D341Med (cell line): ENCODE data around the gene KAZN.

ENCODE experiments used
- DNase-seq: peaks from one replicate; pipeline ENCODE4 v3.0.0; 2012; ENCODE audit warnings: low spot score

KAZN gene

GRCh38 chr1:15064217-15064929 lies 465.9 kb downstream of the KAZN start:
- DNase-seq = no peak

DNA sequence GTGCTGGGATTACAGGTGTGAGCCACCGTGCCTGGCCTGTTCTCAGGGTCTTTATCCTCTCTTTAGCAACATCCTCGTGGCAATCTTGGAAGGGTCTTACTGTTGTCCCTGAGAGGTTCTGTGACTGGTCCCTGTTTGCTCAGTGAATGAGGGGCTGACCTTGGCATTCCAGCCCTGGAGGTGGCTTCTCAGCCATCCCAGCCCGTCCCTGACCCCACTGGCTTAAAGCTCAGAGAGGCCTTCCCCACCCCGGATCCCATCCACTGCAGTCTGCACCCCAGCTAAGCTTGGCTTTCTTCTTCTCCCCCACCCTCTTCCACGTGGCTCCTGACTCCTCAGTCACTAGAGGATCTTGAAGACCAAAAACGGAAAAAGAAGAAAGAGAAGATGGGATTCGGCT lies 466.8 kb downstream of the KAZN start:
- DNase-seq = no peak

DNA sequence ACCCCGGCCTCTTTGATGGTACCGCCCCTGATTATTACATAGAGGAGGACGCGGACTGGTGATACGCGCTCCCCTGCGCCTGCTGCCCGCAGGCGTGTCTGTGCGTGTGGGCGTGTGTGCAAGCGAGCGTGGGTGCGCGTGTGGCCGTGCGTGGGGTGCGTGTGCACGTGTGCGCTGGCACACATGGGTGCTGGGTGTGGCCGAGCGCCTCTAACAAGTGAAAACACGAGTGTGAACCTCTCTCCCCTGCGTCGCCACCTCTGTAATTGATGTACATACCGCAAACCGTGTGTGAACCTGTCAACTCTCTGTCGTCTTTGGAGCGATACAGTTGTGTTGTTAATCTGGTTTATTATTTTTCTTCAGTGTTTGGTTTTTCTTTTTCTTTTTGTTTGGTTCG lies 467.3 kb downstream of the KAZN start:
- DNase-seq = no peak

- no peak for DNase-seq
Measured at GRCh38 chr1:15066191-15066590, 467.7 kb downstream of the KAZN start.

- no peak for DNase-seq
Measured at GRCh38 chr1:15067148-15067547, 468.7 kb downstream of the KAZN start.

- no peak for DNase-seq
Measured at GRCh38 chr1:15068152-15068551, 469.7 kb downstream of the KAZN start.

- no peak for DNase-seq
Measured at GRCh38 chr1:15068997-15069396, 470.5 kb downstream of the KAZN start.

DNA sequence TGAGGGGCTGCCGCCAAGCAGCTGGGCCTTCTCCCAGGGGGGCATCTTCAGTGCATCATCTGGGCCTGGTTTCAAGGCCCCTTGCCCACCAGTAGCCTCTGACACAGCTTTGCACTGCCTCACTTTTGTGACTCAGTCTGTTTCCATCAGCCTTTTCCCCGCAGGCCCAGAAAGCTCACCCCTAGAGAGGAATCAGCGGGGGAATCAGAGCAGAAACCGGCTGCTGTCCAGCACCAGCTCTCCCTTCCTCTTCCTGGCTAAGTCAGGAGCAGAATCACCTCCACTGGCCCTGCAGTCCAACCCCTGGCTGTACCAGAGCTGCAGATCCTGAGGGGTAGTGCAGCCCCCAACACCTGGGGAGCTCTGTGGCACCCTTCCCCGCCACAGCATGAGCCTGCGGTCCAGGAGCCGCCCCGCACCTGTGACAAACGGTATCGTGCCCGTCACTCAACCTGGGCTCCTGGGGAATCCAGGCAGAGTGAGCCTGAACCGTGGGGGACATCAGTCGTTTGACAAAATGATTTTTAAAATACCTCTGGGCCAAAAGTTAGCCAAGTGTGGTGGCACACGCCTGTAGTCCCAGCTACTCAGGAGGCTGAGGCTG lies 471.8 kb downstream of the KAZN start:
- no peak for DNase-seq

DNA sequence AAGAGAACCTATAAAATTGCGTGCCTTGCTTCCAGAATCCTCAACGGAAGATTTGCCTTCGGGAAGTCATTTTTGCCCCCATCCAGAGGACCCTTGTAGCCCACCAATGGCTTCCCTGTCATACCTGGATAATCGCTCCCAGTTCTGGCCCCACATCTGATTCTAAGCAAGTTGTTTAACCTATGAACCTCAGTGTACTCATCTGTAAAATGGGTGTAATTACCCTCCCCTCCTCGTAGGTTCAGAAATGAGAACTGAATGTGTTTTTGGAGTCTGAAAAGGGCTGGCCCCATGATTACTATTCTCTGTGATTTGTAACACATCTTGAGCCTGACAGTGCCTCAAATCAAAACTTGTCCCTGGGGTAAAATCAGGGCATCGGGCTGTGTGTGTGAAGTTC lies 473.5 kb downstream of the KAZN start:
- no peak for DNase-seq

- no peak for DNase-seq
Measured at GRCh38 chr1:15073799-15074308, 475.4 kb downstream of the KAZN start.

DNA sequence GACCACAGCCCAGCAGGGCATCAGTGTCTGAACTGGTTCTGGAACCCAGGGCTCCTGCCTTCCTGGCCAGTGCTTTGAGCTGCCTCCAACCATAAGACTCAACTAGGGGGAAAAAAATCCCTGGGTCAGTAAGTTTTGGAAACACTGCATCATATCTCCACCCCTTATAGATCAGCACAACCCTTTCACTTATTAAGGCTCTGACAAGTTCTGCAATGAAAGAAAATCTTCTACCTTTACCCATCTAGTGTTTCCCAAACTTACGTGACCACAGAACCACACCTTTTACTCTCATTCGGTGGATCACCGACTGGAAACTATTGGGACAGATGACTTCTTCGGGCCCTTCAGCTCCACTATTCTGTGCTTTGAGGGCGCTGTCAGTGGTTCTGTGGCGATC lies 476.7 kb downstream of the KAZN start:
- DNase-seq = no peak

- DNase-seq = no peak
Measured at GRCh38 chr1:15075817-15076216, 477.3 kb downstream of the KAZN start.

GRCh38 chr1:15076807-15077206 lies 478.3 kb downstream of the KAZN start:
- DNase-seq = no peak

DNA sequence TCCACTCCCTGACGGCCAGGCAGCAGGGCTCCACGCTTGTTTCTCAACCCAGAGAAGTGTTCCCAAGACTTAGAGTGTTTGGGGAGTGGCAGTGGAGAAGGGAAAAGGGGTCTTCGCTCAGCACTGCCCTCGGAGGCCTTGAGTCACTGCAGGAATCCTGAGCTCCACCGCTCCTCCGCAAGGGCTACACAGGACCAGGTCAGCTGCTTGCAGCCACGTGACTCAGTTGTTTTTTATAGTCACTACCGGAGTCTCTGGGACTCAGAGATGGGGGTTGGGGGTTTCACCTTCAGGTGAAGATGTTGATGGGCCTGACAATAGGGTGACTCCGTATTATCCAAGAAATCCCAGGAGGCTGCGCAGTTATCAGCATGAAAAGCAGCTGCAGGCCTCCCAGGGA lies 478.9 kb downstream of the KAZN start:
- no peak for DNase-seq

- DNase-seq = no peak
Measured at GRCh38 chr1:15080328-15081007, 482.0 kb downstream of the KAZN start.

- DNase-seq = no peak
Measured at GRCh38 chr1:15081102-15081501, 482.6 kb downstream of the KAZN start.

DNA sequence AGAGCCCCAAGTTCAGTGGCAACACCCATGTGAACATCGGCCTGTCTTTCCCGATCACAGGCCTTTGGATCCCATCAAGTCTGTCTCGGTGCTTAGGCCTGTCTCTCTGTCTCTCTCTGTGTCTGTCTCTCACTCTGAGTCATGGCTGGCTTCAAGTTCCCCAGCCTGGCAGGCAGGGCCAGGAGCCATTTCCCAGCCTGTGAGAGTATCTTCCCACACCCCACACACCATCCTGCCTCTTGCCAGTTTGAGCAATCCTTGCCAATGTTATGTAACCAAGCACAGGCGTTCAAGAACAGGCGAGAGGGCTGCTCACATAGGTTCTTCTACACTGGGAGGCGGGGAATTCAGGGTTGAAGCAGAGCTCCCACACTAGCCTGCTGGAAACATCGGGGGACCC lies 485.1 kb downstream of the KAZN start:
- no peak for DNase-seq

- no peak for DNase-seq
Measured at GRCh38 chr1:15088281-15088971, 489.9 kb downstream of the KAZN start.

DNA sequence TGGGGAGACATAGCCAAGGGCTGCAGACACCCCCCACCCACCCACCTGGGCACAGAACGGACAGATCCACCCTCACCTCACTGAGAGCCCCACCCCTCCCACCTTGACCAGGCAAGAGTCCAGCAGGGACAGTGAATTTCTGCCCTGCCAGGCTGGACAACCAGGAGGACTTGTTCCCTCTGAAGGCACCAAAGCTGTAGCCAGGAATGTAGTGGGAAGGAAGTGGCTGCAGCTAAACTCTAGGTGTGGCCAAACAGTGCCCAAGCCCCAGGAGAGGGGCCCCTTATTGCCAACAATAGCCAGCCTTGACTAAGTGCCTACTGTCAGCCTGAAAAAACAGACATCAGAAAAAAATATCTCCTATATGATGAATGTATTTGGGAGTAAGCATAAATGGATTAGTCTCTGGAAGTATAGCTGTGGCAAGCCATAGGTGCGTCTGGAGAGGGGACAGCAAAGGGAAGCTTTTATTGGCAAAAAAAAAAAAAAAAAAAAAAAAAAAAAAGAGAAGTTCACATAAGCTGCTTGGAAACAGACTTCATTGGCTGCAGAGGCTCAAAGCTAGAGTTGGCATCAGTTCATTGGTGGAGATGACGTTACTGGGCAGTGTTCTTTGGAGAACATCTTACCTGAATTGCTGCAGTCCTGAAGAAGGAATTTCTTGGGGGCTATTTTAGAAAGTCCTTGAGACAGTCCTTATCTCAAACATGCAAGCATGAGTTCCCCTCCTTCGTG lies 490.9 kb downstream of the KAZN start:
- DNase-seq = no peak

- DNase-seq = peak; percentile 39
Measured at GRCh38 chr1:15090373-15090772, 491.9 kb downstream of the KAZN start.

- no peak for DNase-seq
Measured at GRCh38 chr1:15094056-15094455, 495.6 kb downstream of the KAZN start.
